Thyroid gland (tissue), 4 donors: ENCODE data around the gene FAXC.

Experiments
- POLR2A ChIP-seq, 2 donors: fragments of 450-650 bp; IDR thresholded peaks; one replicate each; pipeline ENCODE4 v1.6.1; 2017; ENCODE audit warnings: antibody characterized with exemption in 2 of 2, mild to moderate bottlenecking in 2 of 2, moderate library complexity in 1 of 2
- TF ChIP-seq, protein P1 (sequence below), 6 experiments: fragments of 200-600 bp in 3 of 6; fragments of 450-650 bp in 3 of 6; sonication (generic) in 3 of 6; IDR thresholded peaks; one replicate each; pipeline ENCODE4 v1.5.1; 2016 to 2019; ENCODE audit warnings: antibody characterized with exemption in 6 of 6, mild to moderate bottlenecking in 2 of 6, inconsistent platforms in 1 of 6, moderate library complexity in 1 of 6

DNA sequence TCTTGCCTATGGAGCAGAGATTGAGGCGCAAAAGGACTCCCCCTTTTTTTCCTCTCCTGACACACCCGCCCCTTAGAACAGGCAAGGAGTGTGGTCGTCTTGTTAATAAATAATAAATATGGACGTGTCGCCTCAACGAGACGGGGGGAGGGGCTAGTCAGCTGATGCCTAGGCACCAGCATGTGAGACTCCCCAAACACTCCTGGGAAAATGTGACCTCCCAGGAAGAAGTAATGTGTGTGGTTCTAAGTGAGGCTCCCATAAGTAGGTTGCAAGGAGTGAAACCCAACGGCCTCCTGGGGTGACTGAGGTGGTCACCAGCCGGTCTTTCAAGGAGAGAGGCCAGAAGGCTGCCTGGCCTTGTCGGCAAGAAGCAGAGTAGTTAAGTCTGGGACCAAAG is 1.1 kb upstream of the FAXC start:
- no peak for TF ChIP-seq POLR2A (IDR thresholded peaks at IDR 0.05)
- TF ChIP-seq, protein P1, sequence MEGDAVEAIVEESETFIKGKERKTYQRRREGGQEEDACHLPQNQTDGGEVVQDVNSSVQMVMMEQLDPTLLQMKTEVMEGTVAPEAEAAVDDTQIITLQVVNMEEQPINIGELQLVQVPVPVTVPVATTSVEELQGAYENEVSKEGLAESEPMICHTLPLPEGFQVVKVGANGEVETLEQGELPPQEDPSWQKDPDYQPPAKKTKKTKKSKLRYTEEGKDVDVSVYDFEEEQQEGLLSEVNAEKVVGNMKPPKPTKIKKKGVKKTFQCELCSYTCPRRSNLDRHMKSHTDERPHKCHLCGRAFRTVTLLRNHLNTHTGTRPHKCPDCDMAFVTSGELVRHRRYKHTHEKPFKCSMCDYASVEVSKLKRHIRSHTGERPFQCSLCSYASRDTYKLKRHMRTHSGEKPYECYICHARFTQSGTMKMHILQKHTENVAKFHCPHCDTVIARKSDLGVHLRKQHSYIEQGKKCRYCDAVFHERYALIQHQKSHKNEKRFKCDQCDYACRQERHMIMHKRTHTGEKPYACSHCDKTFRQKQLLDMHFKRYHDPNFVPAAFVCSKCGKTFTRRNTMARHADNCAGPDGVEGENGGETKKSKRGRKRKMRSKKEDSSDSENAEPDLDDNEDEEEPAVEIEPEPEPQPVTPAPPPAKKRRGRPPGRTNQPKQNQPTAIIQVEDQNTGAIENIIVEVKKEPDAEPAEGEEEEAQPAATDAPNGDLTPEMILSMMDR (IDR thresholded peaks at IDR 0.05): no peak
